DMS 273 (cell line): ENCODE data around the gene ARHGEF10L.

Source experiments
- DNase-seq: peaks from one replicate; lab custom pipeline; 2025; ENCODE audit not compliant: unreplicated experiment; lab: John Stamatoyannopoulos, UW

ARHGEF10L gene

GRCh38 chr1:17653728-17654351 lies 114.3 kb downstream of the ARHGEF10L start:
- DNase-seq, result peak; percentile 77

DNA sequence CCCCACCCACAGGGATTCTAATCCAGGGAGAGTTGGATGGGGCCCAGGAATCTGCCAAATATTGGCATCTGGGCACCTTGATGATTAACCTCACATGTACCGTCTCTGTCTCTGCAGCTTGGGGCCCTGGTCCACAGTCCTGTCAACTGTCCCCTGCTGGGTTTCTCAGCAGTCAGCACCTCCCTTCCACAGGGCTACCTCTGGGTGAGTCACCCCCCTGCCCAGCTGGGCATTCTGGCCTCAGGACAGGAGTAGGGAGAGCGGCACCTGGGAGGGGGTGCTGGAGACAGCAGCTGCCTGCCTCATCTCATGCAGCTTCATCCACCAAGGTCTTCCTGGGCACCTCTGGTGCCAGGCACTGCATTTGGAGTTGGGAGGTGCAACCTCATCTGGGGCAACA lies 115.0 kb downstream of the ARHGEF10L start:
- peak; percentile 26 for DNase-seq

DNA sequence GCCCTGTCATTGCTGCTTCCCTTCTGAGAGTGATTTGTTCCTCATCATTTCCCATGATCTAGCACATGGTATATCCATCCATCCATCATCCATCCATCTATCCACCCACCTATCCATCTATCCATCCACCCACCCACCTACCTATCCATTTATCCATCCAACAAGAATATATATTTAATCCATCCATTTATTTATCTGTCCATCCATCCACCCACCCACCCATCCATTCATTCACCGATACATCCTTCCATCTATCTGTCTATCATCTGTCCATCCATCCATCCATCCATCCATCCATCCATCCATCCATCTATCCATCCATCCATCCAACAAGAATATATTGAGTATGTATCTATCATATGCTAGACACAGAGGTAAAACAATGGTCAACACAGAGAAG lies 115.7 kb downstream of the ARHGEF10L start:
- no peak for DNase-seq

DNA sequence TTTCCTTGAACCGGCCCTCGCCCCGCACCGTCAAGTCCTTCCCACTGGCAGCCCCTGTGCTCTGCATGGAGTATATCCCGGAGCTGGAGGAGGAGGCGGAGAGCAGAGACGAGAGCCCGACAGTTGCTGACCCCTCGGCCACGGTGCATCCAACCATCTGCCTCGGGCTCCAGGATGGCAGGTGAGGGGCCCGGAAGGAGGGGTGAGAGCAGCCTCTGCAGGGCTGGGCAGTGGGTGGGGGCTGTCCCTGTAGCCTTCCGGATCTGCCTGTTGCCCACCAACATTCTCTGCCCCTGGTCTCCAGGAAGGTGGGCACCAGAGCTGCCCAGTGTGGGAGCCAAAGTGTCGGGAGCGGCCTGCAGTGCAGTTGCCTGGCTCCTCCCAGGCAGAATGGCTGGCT lies 116.4 kb downstream of the ARHGEF10L start:
- DNase-seq, result no peak

DNA sequence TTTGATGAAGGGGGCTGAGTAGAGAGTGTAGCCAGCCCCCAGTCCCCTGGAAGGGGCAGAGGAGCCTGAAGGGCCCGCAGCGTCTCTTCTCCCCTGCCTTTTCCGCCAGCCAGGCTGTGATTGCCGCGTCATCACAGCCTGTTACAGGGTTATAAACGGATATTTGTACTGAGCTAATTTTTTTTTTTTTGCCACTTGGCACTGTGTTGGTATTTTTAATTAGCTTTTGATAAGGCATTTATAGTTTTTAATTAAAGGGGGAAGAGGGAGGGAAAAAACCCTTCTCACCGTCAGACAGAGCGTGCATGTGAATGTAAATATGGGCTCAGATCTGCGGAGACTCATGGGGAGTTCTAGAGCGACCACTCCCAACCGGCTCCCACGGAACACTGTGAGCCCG lies 117.9 kb downstream of the ARHGEF10L start:
- no peak for DNase-seq

DNA sequence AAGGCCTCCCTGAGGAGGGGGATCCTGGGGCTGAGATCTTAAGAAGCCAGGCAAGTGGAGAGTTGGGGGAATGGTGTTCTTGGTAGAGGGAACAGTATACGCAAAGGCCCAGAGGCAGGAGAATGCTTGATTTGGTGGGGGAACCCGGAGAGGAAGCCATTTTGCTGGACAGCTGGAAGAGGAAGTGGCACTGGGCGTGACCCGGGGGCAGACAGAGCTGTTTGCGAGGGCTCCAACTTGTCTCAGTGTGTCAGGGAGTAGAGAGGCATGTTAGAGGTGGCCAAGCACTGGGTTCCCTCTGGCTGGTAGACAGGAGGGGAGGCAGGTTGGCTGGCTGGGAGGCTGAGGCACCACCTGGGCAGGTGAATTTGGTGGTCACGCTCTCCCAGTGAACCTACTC lies 119.3 kb downstream of the ARHGEF10L start:
- no peak for DNase-seq

GRCh38 chr1:17661546-17662157 lies 122.2 kb downstream of the ARHGEF10L start:
- peak; percentile 82 for DNase-seq

DNA sequence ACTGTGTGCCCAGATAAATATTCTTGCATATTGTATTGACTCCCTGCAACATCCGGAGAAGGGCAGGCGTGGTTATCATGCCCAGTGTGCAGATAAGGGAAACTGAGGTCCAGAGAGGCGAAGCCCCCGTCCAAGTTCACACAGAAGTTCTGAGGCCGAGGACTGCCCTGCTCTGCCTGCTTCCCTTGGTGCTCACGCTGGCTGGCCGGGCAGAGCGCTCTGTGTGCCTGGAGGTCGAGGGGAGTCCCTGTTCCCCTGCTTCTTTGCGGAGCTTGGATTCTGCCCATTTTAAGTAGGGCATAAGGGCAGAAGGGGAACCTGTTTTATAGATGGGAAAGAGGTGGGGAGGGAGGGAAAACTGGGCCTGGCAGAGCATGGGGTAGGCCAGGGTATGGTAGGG lies 122.8 kb downstream of the ARHGEF10L start:
- DNase-seq, result no peak

DNA sequence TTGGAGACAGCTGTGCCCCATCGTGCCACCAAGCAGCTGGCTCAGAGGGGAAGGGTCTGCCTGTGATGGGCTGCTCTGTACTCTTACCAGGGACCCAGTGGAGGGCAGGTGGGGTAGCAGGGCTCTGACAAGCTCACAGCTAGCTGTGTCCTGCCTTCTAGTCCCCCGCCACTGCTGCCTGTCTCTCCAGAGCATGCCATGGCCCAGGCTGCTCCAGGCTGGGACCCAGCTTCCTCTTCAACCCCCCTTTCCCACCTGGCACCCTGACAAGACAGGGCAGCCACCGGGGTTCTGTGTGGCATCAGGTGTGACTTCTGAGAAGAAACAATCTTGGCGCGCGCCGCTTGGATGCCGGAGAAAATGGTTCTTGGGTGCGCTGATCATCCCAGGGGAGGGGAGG lies 123.3 kb downstream of the ARHGEF10L start:
- DNase-seq, result no peak

DNA sequence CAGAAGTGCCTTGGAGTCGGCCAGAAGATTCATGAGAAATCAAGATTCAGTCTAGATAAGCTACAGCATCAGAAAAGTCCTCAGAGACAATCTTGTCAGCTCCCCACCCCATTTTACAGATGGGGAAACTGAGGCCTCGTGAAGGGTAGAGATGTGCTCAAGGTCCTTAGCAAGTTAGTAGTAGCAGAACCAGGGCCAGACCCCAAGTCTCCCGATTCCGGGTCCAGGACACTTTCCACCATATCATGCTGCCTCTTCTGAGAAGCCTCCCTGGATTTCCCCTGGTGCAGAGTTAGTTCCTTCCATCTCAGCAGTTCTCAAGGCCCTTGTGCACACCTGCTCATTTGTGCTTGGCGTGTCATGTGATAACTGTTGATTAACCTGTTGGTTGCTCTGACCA lies 124.1 kb downstream of the ARHGEF10L start:
- DNase-seq, result no peak

GRCh38 chr1:17664322-17664721 lies 124.8 kb downstream of the ARHGEF10L start:
- DNase-seq, result no peak

GRCh38 chr1:17665054-17665453 lies 125.6 kb downstream of the ARHGEF10L start:
- no peak for DNase-seq

GRCh38 chr1:17665950-17666720 lies 126.6 kb downstream of the ARHGEF10L start:
- no peak for DNase-seq

- no peak for DNase-seq
These were observed 128.1 kb downstream of the ARHGEF10L start for GRCh38 chr1:17667641-17668040.

GRCh38 chr1:17668195-17668594 lies 128.7 kb downstream of the ARHGEF10L start:
- no peak for DNase-seq

GRCh38 chr1:17668624-17669175 lies 129.2 kb downstream of the ARHGEF10L start:
- peak; percentile 24 for DNase-seq

- DNase-seq, result no peak
These were observed 129.8 kb downstream of the ARHGEF10L start for GRCh38 chr1:17669305-17669704.

- DNase-seq, result no peak
These were observed 130.5 kb downstream of the ARHGEF10L start for GRCh38 chr1:17669866-17670451.

DNA sequence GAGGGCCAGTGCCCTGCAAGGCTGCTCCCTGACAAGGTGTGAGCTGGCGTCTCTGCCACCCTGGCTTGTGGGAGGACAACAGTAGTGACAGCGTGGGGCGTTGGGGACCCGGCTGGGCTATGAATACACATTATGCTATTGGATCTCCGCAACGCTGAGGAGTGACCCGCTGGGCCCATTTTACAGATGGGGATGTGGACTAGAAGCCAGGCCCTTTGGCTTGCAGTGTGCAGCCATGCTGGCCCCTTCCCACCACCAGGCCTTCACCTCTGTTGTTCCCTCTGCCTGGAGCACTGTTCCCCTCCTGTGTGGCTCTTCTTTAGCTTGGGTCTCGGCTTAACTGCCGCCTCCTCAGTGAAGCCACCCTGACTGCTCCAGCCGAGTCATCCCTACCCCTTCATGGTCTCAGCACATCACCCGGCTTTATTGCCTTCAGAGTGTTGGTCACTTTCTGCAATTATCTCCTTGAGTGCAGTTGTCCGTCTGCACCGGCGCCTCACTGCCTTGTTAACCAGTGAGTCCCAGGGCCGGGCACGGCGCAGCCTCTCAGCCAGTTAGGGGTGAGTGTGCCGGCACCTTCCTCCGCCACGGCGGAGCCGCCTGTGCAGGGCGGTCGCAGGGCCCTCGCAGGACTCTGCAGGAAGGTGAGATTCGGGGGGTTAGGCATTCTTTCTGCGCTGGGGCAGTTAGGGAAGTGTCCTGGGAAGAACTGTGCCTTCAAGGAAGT lies 131.3 kb downstream of the ARHGEF10L start:
- DNase-seq, result no peak

- peak; percentile 67 for DNase-seq
These were observed 131.8 kb downstream of the ARHGEF10L start for GRCh38 chr1:17671314-17671705.

- peak; percentile 67 for DNase-seq
These were observed 132.2 kb downstream of the ARHGEF10L start for GRCh38 chr1:17671741-17672140.
